Sigmoid colon (tissue), 7 donors: ENCODE measurements around the gene CSNK1A1. TPM values are rescaled to one million over a fixed set of nuclear protein-coding genes. Genes with fewer than 3 reads are reported as not detected.

Experiments used
- DNase-seq: peaks from one replicate; pipeline ENCODE4 v3.0.0-alpha.2; 2019
- H3K27ac ChIP-seq, 4 donors: fragments of 200-600 bp; sonication (generic); one replicate each; pipeline ENCODE4 v1.5.1; 2016 to 2019; ENCODE audit warnings: mild to moderate bottlenecking in 1 of 4
- H3K27me3 ChIP-seq, 3 donors: fragments of 200-600 bp; sonication (generic); one replicate each; pipeline ENCODE4 v1.5.1; 2019; ENCODE audit warnings: mild to moderate bottlenecking in 1 of 3
- H3K36me3 ChIP-seq, 4 donors: fragments of 200-600 bp; sonication (generic); one replicate each; pipeline ENCODE4 v1.5.1; 2016 to 2019
- H3K4me1 ChIP-seq, 4 donors: fragments of 200-600 bp; sonication (generic); one replicate each; pipeline ENCODE4 v1.5.1; 2017 to 2019
- H3K4me3 ChIP-seq, 4 donors: fragments of 200-600 bp; sonication (generic); one replicate each; pipeline ENCODE4 v1.5.1; 2017 to 2019; ENCODE audit warnings: mild to moderate bottlenecking in 2 of 4, moderate library complexity in 1 of 4
- H3K9me3 ChIP-seq, 4 donors: fragments of 200-600 bp in 3 of 4; sonication (generic) in 3 of 4; one replicate each; pipeline versions ENCODE4 v1.5.1 to v1.6.1; 2013 to 2019
- EP300 ChIP-seq, 4 donors: sonication (generic); formaldehyde crosslinking; IDR thresholded peaks; one replicate each; pipeline ENCODE4 v1.6.1; 2017; ENCODE audit warnings: antibody characterized with exemption in 4 of 4
- POLR2A ChIP-seq, 2 donors: fragments of 450-650 bp; IDR thresholded peaks; one replicate each; pipeline ENCODE4 v1.6.1; 2016; ENCODE audit warnings: antibody characterized with exemption in 2 of 2, mild to moderate bottlenecking in 2 of 2, moderate library complexity in 2 of 2
- POLR2AphosphoS5 ChIP-seq, 4 donors: sonication (generic); formaldehyde crosslinking; IDR thresholded peaks; one replicate each; pipeline ENCODE4 v1.6.1; 2017; ENCODE audit warnings: antibody characterized with exemption in 4 of 4
- WGBS, 2 donors: extraction: QIAGEN DNeasy Blood & Tissue Kit; methylation state at CpG; one replicate each; pipeline ENCODE4 v1.1.7; 2013; 5-methylcytosine and 5-hydroxymethylcytosine counted together
- intact Hi-C: fragments of 100-400 bp; cut with DNase I; formaldehyde crosslinking; loops from one replicate; pipeline ENCODE4 v1.15.1; 2023
- polyA plus RNA-seq, 3 donors: library from polyadenylated mRNA; stranded (reverse); fragments of 200-250 nt; gene quantifications; one replicate each; pipeline ENCODE4 v1.2.3, GENCODE V29; 2013
- total RNA-seq, 4 donors: library from RNA; depleted of rRNA; stranded (reverse); fragments of >200 nt; gene quantifications; one replicate each; pipeline ENCODE4 v1.1.0, GENCODE V29; 2016
- TF ChIP-seq, protein P1 (sequence below), 4 experiments: fragments of 450-650 bp in 3 of 4; fragments of 200-600 bp in 1 of 4; IDR thresholded peaks; one replicate each; pipeline ENCODE4 v1.5.1; 2016 to 2019; ENCODE audit warnings: antibody characterized with exemption in 4 of 4, mild to moderate bottlenecking in 3 of 4, moderate library complexity in 2 of 4
- donor health status: healthy with polysubstance abuse.
- donor health status: Bipolar disorder and iron deficiency.
- donor health status: healthy.

CSNK1A1 gene
- total and polyA plus RNA-seq, 7 donors: 85.3 to 298 (median 214) TPM

DNA sequence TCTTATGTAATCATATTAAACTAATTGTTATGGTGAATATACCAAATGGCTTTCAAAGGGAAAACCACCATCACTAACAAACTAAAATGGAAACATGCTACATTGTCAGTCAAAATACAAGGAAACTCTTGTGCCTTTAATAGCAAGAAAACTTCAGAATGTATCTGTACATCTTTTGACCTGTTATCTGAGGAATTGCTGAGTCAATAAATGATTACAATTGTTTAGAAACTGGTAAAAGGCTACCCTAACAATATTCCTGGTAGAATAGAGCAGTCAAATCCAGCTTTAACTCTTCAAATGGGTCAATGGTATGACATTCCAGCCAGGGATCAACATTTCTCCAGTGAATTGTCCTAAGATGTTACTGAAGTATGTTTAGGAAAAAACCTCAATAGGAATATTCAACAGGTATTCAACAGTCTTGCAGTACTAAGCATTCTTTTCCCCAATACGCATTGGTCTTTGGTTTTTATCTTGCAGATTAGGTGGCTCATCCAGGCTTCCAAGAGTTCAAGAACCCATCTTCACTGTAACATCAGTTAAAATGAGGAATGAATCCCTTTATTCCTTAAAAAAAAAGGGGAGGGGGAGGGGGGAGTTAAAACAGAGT is 52.4 kb downstream of the CSNK1A1 start:
- DNase-seq: no peak
- TF ChIP-seq POLR2AphosphoS5 (IDR thresholded peaks at IDR 0.05) (peak in 1 of 4 donors; percentile 5), POLR2A (IDR thresholded peaks at IDR 0.05) (no peak), EP300 (IDR thresholded peaks at IDR 0.05) (no peak)
- TF ChIP-seq, protein P1, sequence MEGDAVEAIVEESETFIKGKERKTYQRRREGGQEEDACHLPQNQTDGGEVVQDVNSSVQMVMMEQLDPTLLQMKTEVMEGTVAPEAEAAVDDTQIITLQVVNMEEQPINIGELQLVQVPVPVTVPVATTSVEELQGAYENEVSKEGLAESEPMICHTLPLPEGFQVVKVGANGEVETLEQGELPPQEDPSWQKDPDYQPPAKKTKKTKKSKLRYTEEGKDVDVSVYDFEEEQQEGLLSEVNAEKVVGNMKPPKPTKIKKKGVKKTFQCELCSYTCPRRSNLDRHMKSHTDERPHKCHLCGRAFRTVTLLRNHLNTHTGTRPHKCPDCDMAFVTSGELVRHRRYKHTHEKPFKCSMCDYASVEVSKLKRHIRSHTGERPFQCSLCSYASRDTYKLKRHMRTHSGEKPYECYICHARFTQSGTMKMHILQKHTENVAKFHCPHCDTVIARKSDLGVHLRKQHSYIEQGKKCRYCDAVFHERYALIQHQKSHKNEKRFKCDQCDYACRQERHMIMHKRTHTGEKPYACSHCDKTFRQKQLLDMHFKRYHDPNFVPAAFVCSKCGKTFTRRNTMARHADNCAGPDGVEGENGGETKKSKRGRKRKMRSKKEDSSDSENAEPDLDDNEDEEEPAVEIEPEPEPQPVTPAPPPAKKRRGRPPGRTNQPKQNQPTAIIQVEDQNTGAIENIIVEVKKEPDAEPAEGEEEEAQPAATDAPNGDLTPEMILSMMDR (IDR thresholded peaks at IDR 0.05): no peak
- Histone ChIP-seq H3K36me3 (peaks cover 6 to 84% (median 19%) of the 10 kb centered on the region in 4 donors), H3K27me3 (no peaks in the 10 kb centered on the region), H3K4me1 (peaks cover 0 to 51% (median 34%) of the 10 kb centered on the region in 4 donors), H3K27ac (peak overlapping the region; percentile 67 to 92 (median 80)), H3K4me3 (no peak overlapping the region), H3K9me3 (no peaks in the 10 kb centered on the region)
- intact Hi-C loops: no loop called here
- 92 to 95% methylated on average over 1 of the region's 1 CpG for WGBS, 2 donors

DNA sequence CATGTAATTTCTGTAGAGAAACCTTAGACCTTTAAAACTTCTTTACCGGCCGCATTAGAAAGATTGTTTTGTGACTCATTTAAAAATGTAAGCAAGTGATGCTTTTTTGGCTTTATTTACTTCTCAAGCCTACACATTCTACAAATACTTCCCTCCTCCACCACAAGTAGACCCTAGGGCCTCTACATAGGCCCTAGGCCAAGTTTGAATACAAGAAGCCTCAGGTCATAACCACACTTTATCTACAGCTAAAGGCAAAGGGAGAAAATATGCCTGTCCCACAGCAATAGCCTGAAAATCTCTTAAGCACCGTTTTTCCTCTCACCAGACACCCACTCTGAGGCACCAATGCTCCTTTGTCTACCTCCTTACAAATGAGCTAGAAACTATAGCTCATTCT is 53.9 kb downstream of the CSNK1A1 start:
- TF ChIP-seq POLR2A (IDR thresholded peaks at IDR 0.05): no peak
- TF ChIP-seq POLR2AphosphoS5 (IDR thresholded peaks at IDR 0.05): peak in 2 of 4 donors; percentile 5 to 19
- TF ChIP-seq, protein P1 (IDR thresholded peaks at IDR 0.05): no peak
- no peak for TF ChIP-seq EP300 (IDR thresholded peaks at IDR 0.05)
- no peak for DNase-seq
- Histone ChIP-seq H3K9me3 (no peaks in the 10 kb centered on the region), H3K4me3 (no peak overlapping the region), H3K27ac (peak overlapping the region; percentile 71 to 92 (median 90)), H3K27me3 (no peaks in the 10 kb centered on the region), H3K4me1 (peaks cover 0 to 50% (median 36%) of the 10 kb centered on the region in 4 donors), H3K36me3 (peaks cover 6 to 69% (median 15%) of the 10 kb centered on the region in 4 donors)
- intact Hi-C loops: no loop called here
- 69 to 73% methylated on average over 3 of the region's 3 CpGs for WGBS, 2 donors

DNA sequence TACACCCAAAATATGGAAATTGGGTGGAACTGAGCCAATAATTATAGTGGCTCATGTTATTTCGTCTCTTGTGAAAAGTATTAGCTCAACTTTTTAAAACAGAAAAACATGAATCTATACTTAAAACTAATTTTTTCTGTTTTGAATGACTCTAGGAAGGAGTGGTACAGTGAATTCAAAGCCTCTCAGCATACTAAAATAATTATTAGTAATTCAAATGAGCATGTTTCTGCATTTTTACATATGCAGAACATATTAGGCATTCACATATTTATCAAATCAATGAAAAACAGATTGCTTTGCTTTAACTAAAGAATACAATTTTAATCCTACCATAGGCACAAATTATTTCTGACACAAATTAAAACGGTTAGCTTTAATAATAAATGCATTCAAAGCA is 54.3 kb downstream of the CSNK1A1 start:
- Histone ChIP-seq H3K36me3 (peaks cover 6 to 65% (median 15%) of the 10 kb centered on the region in 4 donors), H3K4me1 (peaks cover 0 to 54% (median 36%) of the 10 kb centered on the region in 4 donors), H3K9me3 (no peaks in the 10 kb centered on the region), H3K27ac (peak overlapping the region; percentile 71 to 92 (median 90)), H3K4me3 (no peak overlapping the region), H3K27me3 (no peaks in the 10 kb centered on the region)
- DNase-seq: no peak
- WGBS, 2 donors: 65 to 70% methylated on average over 2 of the region's 2 CpGs
- intact Hi-C loops: no loop called here
- TF ChIP-seq POLR2A (IDR thresholded peaks at IDR 0.05) (no peak), EP300 (IDR thresholded peaks at IDR 0.05) (no peak), POLR2AphosphoS5 (IDR thresholded peaks at IDR 0.05) (no peak)
- TF ChIP-seq, protein P1 (IDR thresholded peaks at IDR 0.05): no peak

DNA sequence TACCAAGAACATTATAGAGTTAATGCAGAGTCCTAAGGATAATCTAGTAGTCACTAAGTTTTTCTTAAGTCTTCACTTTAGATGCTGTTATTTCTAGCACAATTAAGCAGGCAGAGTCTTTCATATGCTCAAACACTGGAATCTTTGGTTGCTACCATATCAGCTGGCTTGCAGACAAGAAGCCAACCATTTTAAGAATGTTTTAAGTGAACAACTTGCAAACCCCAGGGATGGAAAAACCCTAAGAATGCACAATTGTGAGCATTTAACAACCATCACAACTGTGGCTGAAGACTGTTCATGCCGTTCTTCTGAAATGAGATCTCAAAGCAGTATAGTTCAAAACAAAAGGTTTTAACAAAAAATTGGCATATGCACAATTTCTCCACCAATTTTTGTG is 55.1 kb downstream of the CSNK1A1 start:
- Histone ChIP-seq H3K36me3 (peaks cover 6 to 58% (median 14%) of the 10 kb centered on the region in 4 donors), H3K27ac (peak overlapping the region; percentile 71 to 92 (median 90)), H3K4me3 (no peak overlapping the region), H3K27me3 (no peaks in the 10 kb centered on the region), H3K9me3 (no peaks in the 10 kb centered on the region), H3K4me1 (peaks cover 0 to 62% (median 39%) of the 10 kb centered on the region in 4 donors)
- DNase-seq: no peak
- 84 to 87% methylated on average over 1 of the region's 1 CpG for WGBS, 2 donors
- intact Hi-C loops: no loop called here
- TF ChIP-seq POLR2AphosphoS5 (IDR thresholded peaks at IDR 0.05) (no peak), POLR2A (IDR thresholded peaks at IDR 0.05) (no peak), EP300 (IDR thresholded peaks at IDR 0.05) (no peak)
- TF ChIP-seq, protein P1 (IDR thresholded peaks at IDR 0.05): no peak
